Kidney epithelial cell (primary cell): ENCODE data around the gene LRP1. TPM values are rescaled to one million over a fixed set of nuclear protein-coding genes. Genes with fewer than 3 reads are reported as not detected.
A peak's percentile ranks its signal among the peaks of the same experiment; 100 is the strongest.

Experiments used
- DNase-seq: peaks from one replicate; pipeline ENCODE4 v3.0.0-alpha.2; 2010; ENCODE audit warnings: low read depth
- H3K27me3 ChIP-seq: 2 replicates; pipeline ENCODE4 v1.6.0; 2011; ENCODE audit warnings: low read length; ENCODE audit not compliant: control insufficient read depth, insufficient read depth
- H3K36me3 ChIP-seq: 2 replicates; pipeline ENCODE4 v1.5.1; 2011; ENCODE audit warnings: low read length; ENCODE audit not compliant: control insufficient read depth, insufficient read depth
- H3K4me3 ChIP-seq: 2 replicates; pipeline ENCODE4 v1.5.1; 2011; ENCODE audit warnings: low read depth, mild to moderate bottlenecking, control low read depth, low read length
- CTCF ChIP-seq: IDR thresholded peaks from 2 replicates; pipeline ENCODE4 v1.5.1; 2011; ENCODE audit warnings: mild to moderate bottlenecking, moderate library complexity, low read length, control low read depth, inconsistent platforms; ENCODE audit not compliant: insufficient read depth, poor library complexity, severe bottlenecking
- total RNA-seq: library from RNA; depleted of rRNA; stranded (reverse); fragments of >200 nt; gene quantifications from 2 replicates; pipeline ENCODE4 v1.2.3, GENCODE V29; 2015

LRP1 gene
- total RNA-seq, 1 donor from 2014 or later = 40.2 TPM

- DNase-seq = no peak
- H3K27me3 ChIP-seq = no peaks in the 10 kb centered on the region
Measured at GRCh38 chr12:57093415-57094207, 34.7 kb upstream of the LRP1 start.

GRCh38 chr12:57094208-57095160 lies 33.8 kb upstream of the LRP1 start:
- Histone ChIP-seq H3K4me3 (no peak overlapping the region), H3K36me3 (peaks cover 3% of the 10 kb centered on the region), H3K27me3 (no peaks in the 10 kb centered on the region)
- TF ChIP-seq CTCF = no peak
- DNase-seq = no peak

More at GRCh38 chr12:57093415-57094207, 34.7 kb upstream of the LRP1 start:
- TF ChIP-seq CTCF = peak; percentile 76
- H3K36me3 ChIP-seq = peaks cover 3% of the 10 kb centered on the region
- H3K4me3 ChIP-seq = no peak overlapping the region

GRCh38 chr12:57095440-57095839 lies 32.8 kb upstream of the LRP1 start:
- no peak for DNase-seq
- Histone ChIP-seq H3K4me3 (no peak overlapping the region), H3K36me3 (peaks cover 5% of the 10 kb centered on the region), H3K27me3 (no peaks in the 10 kb centered on the region)
- no peak for TF ChIP-seq CTCF

- TF ChIP-seq CTCF = no peak
- Histone ChIP-seq H3K27me3 (no peaks in the 10 kb centered on the region), H3K4me3 (no peak overlapping the region), H3K36me3 (peaks cover 5% of the 10 kb centered on the region)
- no peak for DNase-seq
Measured at GRCh38 chr12:57096099-57096572, 32.1 kb upstream of the LRP1 start.

- Histone ChIP-seq H3K36me3 (peaks cover 5% of the 10 kb centered on the region), H3K27me3 (no peaks in the 10 kb centered on the region), H3K4me3 (no peak overlapping the region)
- no peak for DNase-seq
- TF ChIP-seq CTCF = no peak
Measured at GRCh38 chr12:57096748-57097553, 31.3 kb upstream of the LRP1 start.
